Mesothelial cell of epicardium (in vitro differentiated cells): Measurements from ENCODE around the gene CASZ1. TPM values are rescaled to one million over a fixed set of nuclear protein-coding genes. Genes with fewer than 3 reads are reported as not detected.

Experiments used
- DNase-seq, 2 experiments: peaks; one replicate each; pipeline ENCODE4 v3.0.0; 2021; ENCODE audit warnings: low spot score in 2 of 2; ENCODE audit not compliant: unreplicated experiment in 2 of 2
- H3K27ac Mint-ChIP-seq: 2 replicates; pipeline ENCODE4 v1.8.0; 2021; ENCODE audit warnings: mixed read lengths
- H3K27me3 Mint-ChIP-seq: 2 replicates; pipeline ENCODE4 v1.8.0; 2021; ENCODE audit warnings: low read depth, mixed read lengths
- H3K36me3 Mint-ChIP-seq: 2 replicates; pipeline ENCODE4 v1.8.0; 2021; ENCODE audit warnings: mixed read lengths
- H3K4me1 Mint-ChIP-seq: 2 replicates; pipeline ENCODE4 v1.8.0; 2021; ENCODE audit warnings: mixed read lengths
- H3K4me3 Mint-ChIP-seq: 2 replicates; pipeline ENCODE4 v1.8.0; 2021; ENCODE audit warnings: mild to moderate bottlenecking, moderate library complexity, mixed read lengths
- H3K9me3 Mint-ChIP-seq: 2 replicates; pipeline ENCODE4 v1.8.0; 2021; ENCODE audit warnings: mixed read lengths
- total RNA-seq: library from RNA; stranded (reverse); gene quantifications from 3 replicates; pipeline ENCODE4 v1.2.1, GENCODE V29; 2021
- TF ChIP-seq, protein P1 (sequence below): fragments of 200-600 bp; sonication (generic); IDR thresholded peaks from one replicate; pipeline ENCODE4 v1.5.0; 2021; ENCODE audit warnings: antibody characterized with exemption; ENCODE audit not compliant: unreplicated experiment

The CASZ1 gene
- total RNA-seq, 1 donor from 2014 or later, result 8.9 TPM

DNA sequence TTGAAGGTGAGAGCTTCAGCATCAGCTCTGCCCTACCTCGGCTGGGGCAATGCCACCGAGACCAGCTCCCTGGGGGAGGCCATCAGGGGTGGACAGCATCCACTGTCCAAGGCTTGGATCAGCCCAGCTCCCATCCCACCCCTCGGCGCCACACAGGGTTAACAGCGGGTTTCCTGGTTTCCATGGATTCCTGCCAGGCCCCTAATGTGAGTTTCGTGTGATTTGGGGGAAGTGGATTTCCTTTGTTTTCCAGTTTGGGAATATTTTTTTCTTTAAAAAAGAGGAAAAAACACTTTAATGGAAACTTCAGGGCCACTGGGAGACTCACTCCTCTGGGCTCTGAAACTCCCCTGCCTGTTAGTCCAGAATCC is 34.3 kb downstream of the CASZ1 start:
- no peaks in the 10 kb centered on the region for H3K9me3 Mint-ChIP-seq

DNA sequence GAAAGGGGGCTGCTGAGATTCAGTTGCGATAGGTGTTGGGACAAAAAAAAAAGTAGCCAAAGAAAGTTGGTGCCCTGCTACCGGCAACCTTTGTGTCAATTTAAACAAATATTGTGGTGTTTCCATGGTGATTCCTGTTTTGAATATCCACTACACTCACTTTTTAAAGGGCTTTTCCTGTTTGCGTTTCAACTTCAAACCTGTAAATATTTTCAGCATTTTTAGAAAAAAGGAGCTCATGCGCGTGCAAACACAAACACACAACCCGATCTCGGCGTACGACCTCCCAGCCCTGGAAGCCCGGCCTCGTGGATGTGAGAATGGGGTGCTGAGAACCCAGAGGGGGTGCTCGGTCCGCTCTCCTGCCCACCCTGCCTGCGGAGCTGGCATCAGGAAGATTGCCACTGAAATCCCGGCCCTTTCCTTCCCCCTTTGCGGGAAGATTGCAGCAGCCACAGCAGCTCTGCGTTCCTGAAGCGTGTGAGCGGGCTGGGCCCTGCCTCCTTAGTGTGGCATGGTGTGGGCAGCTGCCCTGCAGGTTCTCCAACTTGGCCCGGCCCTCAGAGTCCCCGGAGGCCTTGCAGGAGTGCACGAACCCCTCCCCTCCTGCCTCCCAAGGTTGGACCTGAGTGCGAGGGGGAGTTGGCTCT is 34.8 kb downstream of the CASZ1 start:
- Mint-ChIP-seq H3K27ac (no peak overlapping the region), H3K9me3 (no peaks in the 10 kb centered on the region), H3K27me3 (no peaks in the 10 kb centered on the region), H3K4me1 (peaks cover 23% of the 10 kb centered on the region), H3K36me3 (no peaks in the 10 kb centered on the region), H3K4me3 (no peak overlapping the region)
- DNase-seq, result no peak
- TF ChIP-seq, protein P1, sequence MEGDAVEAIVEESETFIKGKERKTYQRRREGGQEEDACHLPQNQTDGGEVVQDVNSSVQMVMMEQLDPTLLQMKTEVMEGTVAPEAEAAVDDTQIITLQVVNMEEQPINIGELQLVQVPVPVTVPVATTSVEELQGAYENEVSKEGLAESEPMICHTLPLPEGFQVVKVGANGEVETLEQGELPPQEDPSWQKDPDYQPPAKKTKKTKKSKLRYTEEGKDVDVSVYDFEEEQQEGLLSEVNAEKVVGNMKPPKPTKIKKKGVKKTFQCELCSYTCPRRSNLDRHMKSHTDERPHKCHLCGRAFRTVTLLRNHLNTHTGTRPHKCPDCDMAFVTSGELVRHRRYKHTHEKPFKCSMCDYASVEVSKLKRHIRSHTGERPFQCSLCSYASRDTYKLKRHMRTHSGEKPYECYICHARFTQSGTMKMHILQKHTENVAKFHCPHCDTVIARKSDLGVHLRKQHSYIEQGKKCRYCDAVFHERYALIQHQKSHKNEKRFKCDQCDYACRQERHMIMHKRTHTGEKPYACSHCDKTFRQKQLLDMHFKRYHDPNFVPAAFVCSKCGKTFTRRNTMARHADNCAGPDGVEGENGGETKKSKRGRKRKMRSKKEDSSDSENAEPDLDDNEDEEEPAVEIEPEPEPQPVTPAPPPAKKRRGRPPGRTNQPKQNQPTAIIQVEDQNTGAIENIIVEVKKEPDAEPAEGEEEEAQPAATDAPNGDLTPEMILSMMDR, result no peak

More for the DNA sequence above, 34.3 kb downstream of the CASZ1 start:
- H3K27ac Mint-ChIP-seq, result no peak overlapping the region
- no peak overlapping the region for H3K4me3 Mint-ChIP-seq
- no peaks in the 10 kb centered on the region for H3K36me3 Mint-ChIP-seq
- peaks cover 23% of the 10 kb centered on the region for H3K4me1 Mint-ChIP-seq
- H3K27me3 Mint-ChIP-seq, result no peaks in the 10 kb centered on the region
- TF ChIP-seq, protein P1, result no peak
- DNase-seq, result no peak

DNA sequence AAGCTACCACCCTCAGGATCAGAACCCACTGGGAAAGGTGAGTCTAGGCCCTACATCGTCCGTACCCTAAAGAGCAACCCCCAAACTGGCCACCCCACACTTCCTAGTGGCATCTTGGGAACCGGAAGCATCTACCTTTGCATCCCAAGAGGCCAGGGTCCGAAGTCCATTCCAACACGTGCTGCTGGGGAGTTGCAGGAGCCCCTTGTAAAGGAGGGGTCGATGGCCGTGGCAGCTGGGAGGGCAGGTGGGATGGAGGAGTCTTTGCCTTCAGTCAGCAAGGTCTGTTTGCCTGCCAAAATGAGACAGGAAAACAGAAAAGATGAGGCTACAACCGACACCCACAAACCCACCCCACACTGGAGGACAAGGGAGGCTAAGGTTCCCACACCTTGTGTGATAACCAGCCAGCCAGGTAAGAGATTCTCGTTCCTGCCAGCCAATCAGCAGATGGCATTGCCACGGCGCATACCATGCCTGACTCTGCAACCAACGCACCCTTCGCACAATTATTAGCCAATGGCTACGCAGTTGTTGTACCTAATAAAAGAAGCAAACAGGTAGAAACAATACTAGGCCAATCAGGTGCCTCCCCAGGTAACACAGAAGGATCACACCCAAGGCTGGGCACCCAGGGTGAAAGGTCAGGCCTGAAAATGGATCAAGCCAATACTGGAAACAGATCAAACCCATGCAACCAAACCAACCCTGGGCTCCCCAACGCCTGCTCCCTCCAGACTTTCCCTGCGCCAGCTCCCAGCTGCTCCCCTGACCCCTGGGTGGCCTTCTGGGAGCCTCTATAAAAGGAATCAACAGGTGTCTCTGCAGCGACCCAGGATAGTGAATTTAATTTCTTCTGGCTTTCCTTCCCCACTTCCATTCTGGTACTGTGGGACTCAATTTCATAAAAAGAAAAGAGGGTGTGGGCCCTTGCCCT is 35.6 kb downstream of the CASZ1 start:
- TF ChIP-seq, protein P1, result no peak
- no peak overlapping the region for H3K4me3 Mint-ChIP-seq
- H3K9me3 Mint-ChIP-seq, result no peaks in the 10 kb centered on the region
- no peak overlapping the region for H3K27ac Mint-ChIP-seq
- H3K4me1 Mint-ChIP-seq, result peaks cover 15% of the 10 kb centered on the region
- H3K36me3 Mint-ChIP-seq, result no peaks in the 10 kb centered on the region
- no peak for DNase-seq
- no peaks in the 10 kb centered on the region for H3K27me3 Mint-ChIP-seq

DNA sequence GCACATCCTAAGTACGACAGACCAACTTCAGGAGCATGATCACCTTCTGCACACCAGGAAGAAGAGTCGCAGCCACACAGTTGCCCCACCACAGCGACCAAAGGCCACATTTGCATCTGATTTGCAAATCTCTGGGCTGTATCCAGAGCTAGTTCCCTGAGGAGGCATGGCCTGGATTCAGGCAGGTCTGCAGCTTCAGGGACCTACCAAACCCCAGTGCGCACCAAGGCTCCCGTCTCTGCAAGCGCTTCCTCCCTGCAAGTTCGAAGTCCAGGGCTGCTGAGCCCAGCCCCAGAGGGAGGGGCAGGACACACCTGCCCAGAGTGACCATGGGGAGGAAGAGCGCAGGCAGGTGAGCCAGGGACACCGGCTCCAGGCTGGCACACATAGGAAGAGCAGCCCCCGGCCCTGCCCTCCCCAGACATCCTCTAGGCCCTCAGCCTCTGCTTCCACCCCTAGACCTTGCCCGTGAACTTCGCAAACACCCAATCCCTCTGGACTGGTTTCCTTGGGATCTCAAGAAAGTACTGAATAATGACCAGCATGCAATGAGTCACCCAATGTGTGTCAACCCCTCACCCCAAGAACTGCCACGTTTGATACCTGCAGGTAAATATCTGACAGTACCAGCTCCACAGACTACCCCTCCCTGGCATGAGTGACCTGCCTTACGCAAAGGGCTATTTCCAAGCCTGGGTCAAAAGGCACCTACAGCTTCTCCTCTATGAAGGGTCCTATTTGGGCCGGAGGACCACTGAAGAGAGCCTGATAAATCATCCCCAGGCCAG is 36.8 kb downstream of the CASZ1 start:
- Mint-ChIP-seq H3K4me1 (peaks cover 4% of the 10 kb centered on the region), H3K27me3 (no peaks in the 10 kb centered on the region), H3K4me3 (no peak overlapping the region), H3K27ac (no peak overlapping the region), H3K36me3 (no peaks in the 10 kb centered on the region), H3K9me3 (no peaks in the 10 kb centered on the region)
- DNase-seq, result no peak
- TF ChIP-seq, protein P1, result no peak

DNA sequence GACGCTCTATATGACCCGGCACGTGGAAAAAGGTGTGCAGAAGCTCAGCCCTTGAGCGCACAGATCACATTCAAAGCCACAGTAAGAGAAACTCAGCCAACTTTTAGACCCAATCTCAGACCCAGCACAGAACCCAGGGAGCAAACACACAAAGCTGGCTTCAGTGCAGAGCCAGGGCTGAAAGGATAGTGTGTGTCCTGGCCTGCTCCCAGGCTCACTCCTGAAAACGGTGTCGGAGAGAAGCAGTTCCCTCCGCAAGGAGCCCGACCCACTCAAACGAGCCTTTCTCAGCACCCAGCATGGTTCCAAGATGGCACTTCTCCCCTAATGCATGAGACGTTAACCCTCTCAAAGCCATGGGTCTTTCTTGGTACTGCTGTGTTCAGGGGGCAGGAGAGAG is 39.6 kb downstream of the CASZ1 start:
- H3K27ac Mint-ChIP-seq, result no peak overlapping the region
- H3K27me3 Mint-ChIP-seq, result no peaks in the 10 kb centered on the region
- no peaks in the 10 kb centered on the region for H3K9me3 Mint-ChIP-seq
- TF ChIP-seq, protein P1, result no peak
- peaks cover 7% of the 10 kb centered on the region for H3K4me1 Mint-ChIP-seq
- DNase-seq, result no peak
- no peak overlapping the region for H3K4me3 Mint-ChIP-seq
- H3K36me3 Mint-ChIP-seq, result no peaks in the 10 kb centered on the region
